Cardiac septum (tissue), 1 donor: ENCODE data around the gene MED20. TPM values are rescaled to one million over a fixed set of nuclear protein-coding genes. Genes with fewer than 3 reads are reported as not detected.

Experiments
- DNase-seq: peaks from one replicate; pipeline ENCODE4 v3.0.0-alpha.2; 2020; ENCODE audit warnings: low spot score
- intact Hi-C: fragments of 100-400 bp; cut with DNase I; formaldehyde crosslinking; loops from one replicate; pipeline ENCODE4 v1.14.0; 2022
- total RNA-seq: library from RNA; stranded (reverse); fragmentation: NEBNext Ultra II Directional; extraction: Animal tissue kit (Norgen Biotek cat#: 25700); gene quantifications from one replicate; pipeline ENCODE4 v1.2.1, GENCODE V29; 2021
- donor health status: DM: no; HTN: no; CAD: no.

Gene MED20
- total RNA-seq, 1 donor from 2014 or later, result 16.5 TPM

DNA sequence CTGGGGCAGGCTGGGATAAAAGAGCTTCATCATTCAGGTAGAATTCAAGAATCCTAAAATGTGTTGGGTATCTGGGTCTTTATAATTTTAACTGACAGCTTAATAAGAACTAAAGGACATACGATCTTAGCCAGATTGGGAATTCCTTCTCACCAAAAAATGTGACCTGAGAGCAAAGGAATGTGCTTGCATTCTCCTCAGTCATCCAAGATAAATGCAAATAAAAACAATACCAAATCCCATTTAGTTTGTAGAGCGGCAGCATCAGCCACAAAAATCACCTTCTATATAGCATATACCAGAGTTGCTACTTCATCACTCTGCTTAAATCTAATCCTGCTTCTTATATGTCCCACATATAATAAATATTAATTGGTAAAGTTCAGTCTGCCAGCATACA lies 42.7 kb downstream of the MED20 start:
- DNase-seq, result no peak
- intact Hi-C loops, result no loop called here

- intact Hi-C loops, result no loop called here
- DNase-seq, result no peak
Observed at GRCh38 chr6:41877051-41877680, 43.8 kb downstream of the MED20 start.

DNA sequence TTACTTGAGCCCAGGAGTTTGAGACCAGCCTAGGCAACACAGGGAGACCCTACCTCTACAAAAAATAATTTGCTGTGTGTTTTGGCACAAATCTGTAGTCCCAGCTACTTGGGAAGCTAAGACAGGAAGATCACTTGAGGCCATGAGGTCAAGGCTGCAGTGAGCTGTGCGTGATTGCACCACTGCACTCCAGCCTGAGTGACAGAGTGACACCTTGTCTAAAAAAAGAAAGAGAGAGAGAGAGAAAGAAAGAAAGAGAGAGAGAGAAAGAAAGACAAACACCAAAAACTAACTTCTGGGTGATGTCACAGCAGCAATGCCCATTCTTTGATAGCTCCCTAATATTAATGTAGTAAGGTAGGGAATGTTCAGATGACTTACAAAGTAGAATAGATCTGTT lies 46.2 kb downstream of the MED20 start:
- intact Hi-C loops, result no loop called here
- no peak for DNase-seq

DNA sequence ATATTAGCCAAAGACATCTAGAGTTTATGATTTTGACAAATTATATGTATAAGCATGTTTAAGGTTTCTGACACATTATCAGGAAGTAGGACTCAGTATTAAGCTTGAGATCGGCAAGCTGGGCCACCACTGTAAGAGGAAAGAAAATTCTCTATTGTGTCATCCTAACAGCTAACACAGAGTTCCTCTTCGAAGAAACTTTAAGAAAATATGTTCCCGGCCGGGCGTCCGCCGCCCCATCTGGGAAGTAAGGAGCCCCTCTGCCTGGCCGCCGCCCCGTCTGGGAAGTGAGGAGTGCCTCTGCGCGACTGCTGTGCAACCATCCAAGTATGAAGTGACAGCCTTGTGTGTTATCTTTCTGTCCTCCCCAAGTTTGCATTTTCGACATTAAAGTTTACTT lies 48.8 kb downstream of the MED20 start:
- no peak for DNase-seq
- intact Hi-C loops, result no loop called here

GRCh38 chr6:41871691-41872090 lies 49.2 kb downstream of the MED20 start:
- no peak for DNase-seq
- intact Hi-C loops, result no loop called here

GRCh38 chr6:41859356-41859755 lies 61.6 kb downstream of the MED20 start:
- intact Hi-C loops, result no loop called here
- DNase-seq, result no peak

DNA sequence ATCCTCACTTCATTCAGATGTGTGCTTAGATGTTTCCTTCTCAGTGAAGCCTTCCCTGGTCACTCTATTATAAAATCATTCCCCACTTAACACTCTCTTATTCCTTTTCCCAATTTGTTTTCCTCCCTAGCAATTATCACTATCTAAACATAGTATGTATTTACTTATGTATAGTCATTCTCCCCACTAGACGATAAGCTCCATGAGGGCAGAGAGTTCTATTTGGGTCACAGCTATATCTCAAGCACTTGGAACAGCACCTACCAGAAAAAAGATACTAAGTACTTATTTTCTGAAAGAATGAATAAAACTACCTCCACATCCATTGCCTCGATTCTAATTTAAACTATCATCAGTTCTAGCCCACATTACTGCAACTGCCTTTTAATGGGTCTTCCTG lies 62.2 kb downstream of the MED20 start:
- intact Hi-C loops, result no loop called here
- DNase-seq, result no peak

Other genes starting within 250 kb of the MED20 start
- gene TFEB, start 185.5 kb downstream of the MED20 start, total RNA-seq, result 45.6 TPM
- gene PGC, start 173.7 kb downstream of the MED20 start, total RNA-seq, result not detected
- 5.7 TPM for gene FRS3, start 141.2 kb downstream of the MED20 start, total RNA-seq
- gene PRICKLE4, start 140.4 kb downstream of the MED20 start, total RNA-seq, result 1.7 TPM
- gene TOMM6, start 133.4 kb downstream of the MED20 start, total RNA-seq, result 127 TPM
- 1.7 TPM for gene USP49, start 25.8 kb downstream of the MED20 start, total RNA-seq
- 11.3 TPM for gene BYSL, start 360 bp upstream of the MED20 start, total RNA-seq
- gene CCND3, start 20.7 kb upstream of the MED20 start, total RNA-seq, result 33.5 TPM
- 22.3 TPM for gene TAF8, start 129.4 kb upstream of the MED20 start, total RNA-seq
- 1.3 TPM for gene C6orf132, start 221.5 kb upstream of the MED20 start, total RNA-seq